Neuronal stem cell (in vitro differentiated cells): ENCODE measurements around the gene VIPR1.
"Not testable (repeated sequence)": the region's sequence is repeated elsewhere in the genome, so short reads cannot be mapped to it uniquely, and the experiment has no call there.

ENCODE experiments used
- DNase-seq: peaks from one replicate; pipeline ENCODE4 v3.0.0-alpha.2; 2013; ENCODE audit warnings: low spot score
- H2AFZ ChIP-seq: one replicate; pipeline ENCODE4 v1.6.1; 2013; ENCODE audit warnings: mild to moderate bottlenecking, low read length, inconsistent platforms
- H2AK5ac ChIP-seq: 2 replicates; pipeline ENCODE4 v1.6.1; 2013; ENCODE audit warnings: low read depth, mild to moderate bottlenecking, inconsistent platforms, low read length, moderate library complexity, mixed read lengths
- H2BK120ac ChIP-seq: 2 replicates; pipeline ENCODE4 v1.6.1; 2013; ENCODE audit warnings: low read depth, mild to moderate bottlenecking, inconsistent platforms, low read length, moderate library complexity, mixed read lengths
- H2BK12ac ChIP-seq: one replicate; pipeline ENCODE4 v1.6.1; 2013; ENCODE audit warnings: low read length, inconsistent platforms
- H2BK15ac ChIP-seq: 2 replicates; pipeline ENCODE4 v1.6.1; 2013; ENCODE audit warnings: mild to moderate bottlenecking, low read length, inconsistent platforms, mixed read lengths
- H2BK5ac ChIP-seq: one replicate; pipeline ENCODE4 v1.6.1; 2013; ENCODE audit warnings: inconsistent platforms, mild to moderate bottlenecking, low read length, moderate library complexity
- H3K14ac ChIP-seq: one replicate; pipeline ENCODE4 v1.6.1; 2013; ENCODE audit warnings: low read length, inconsistent platforms
- H3K18ac ChIP-seq: 2 replicates; pipeline ENCODE4 v1.6.1; 2013; ENCODE audit warnings: low read length, inconsistent platforms
- H3K23ac ChIP-seq: 2 replicates; pipeline ENCODE4 v1.6.1; 2013; ENCODE audit warnings: low read depth, mild to moderate bottlenecking, mixed read lengths, low read length, inconsistent platforms; ENCODE audit not compliant: poor library complexity
- H3K27ac ChIP-seq: replicated peaks from 3 replicates; pipeline ENCODE4 v1.5.1; 2013; ENCODE audit warnings: low read length, inconsistent platforms
- H3K27me3 ChIP-seq, 3 experiments: 2 replicates each; pipeline ENCODE4 v1.6.1; 2013; ENCODE audit warnings: low read length in 3 of 3, mild to moderate bottlenecking in 2 of 3, inconsistent platforms in 1 of 3, low read depth in 1 of 3, mixed read lengths in 1 of 3, moderate library complexity in 1 of 3; ENCODE audit not compliant: control insufficient read depth in 3 of 3, insufficient read depth in 3 of 3
- H3K36me3 ChIP-seq, 2 donors: replicated peaks in 1 of 2; 2 replicates each; pipeline ENCODE4 v1.6.1; 2013; ENCODE audit warnings: low read length in 2 of 2; ENCODE audit not compliant: control insufficient read depth in 2 of 2, insufficient read depth in 2 of 2
- H3K4ac ChIP-seq: 2 replicates; pipeline ENCODE4 v1.6.1; 2013; ENCODE audit warnings: inconsistent platforms, mild to moderate bottlenecking, low read length, moderate library complexity
- H3K4me1 ChIP-seq, 2 donors: 1 replicate in 1 of 2; 2 replicates in 1 of 2; pipeline ENCODE4 v1.6.1; 2013; ENCODE audit warnings: low read length in 2 of 2, low read depth in 1 of 2; ENCODE audit not compliant: control insufficient read depth in 2 of 2, insufficient read depth in 1 of 2
- H3K4me2 ChIP-seq: one replicate; pipeline ENCODE4 v1.6.1; 2013; ENCODE audit warnings: mild to moderate bottlenecking, low read length, inconsistent platforms; ENCODE audit not compliant: insufficient read depth, poor library complexity, severe bottlenecking
- H3K4me3 ChIP-seq, 2 donors: 2 replicates each; pipeline ENCODE4 v1.5.1; 2013; ENCODE audit warnings: low read length in 2 of 2, mild to moderate bottlenecking in 2 of 2, inconsistent platforms in 1 of 2, moderate library complexity in 1 of 2
- H3K79me1 ChIP-seq: one replicate; pipeline ENCODE4 v1.6.1; 2013; ENCODE audit warnings: low read depth, mild to moderate bottlenecking, inconsistent platforms, low read length, moderate library complexity
- H3K9ac ChIP-seq: one replicate; pipeline ENCODE4 v1.6.1; 2013; ENCODE audit warnings: mild to moderate bottlenecking, low read depth, low read length, inconsistent platforms; ENCODE audit not compliant: poor library complexity
- H3K9me3 ChIP-seq, 2 donors: replicated peaks in 1 of 2; 2 replicates each; pipeline versions ENCODE3 to v1.6.1; 2013; ENCODE audit warnings: low read length in 2 of 2, mild to moderate bottlenecking in 2 of 2, inconsistent platforms in 1 of 2, low read depth in 1 of 2, mixed read lengths in 1 of 2, moderate library complexity in 1 of 2; ENCODE audit not compliant: control insufficient read depth in 2 of 2, insufficient read depth in 1 of 2
- H4K8ac ChIP-seq: one replicate; pipeline ENCODE4 v1.6.1; 2013; ENCODE audit warnings: low read depth, mild to moderate bottlenecking, inconsistent platforms, low read length, moderate library complexity
- H4K91ac ChIP-seq: one replicate; pipeline ENCODE4 v1.6.1; 2013; ENCODE audit warnings: low read length, low read depth, mild to moderate bottlenecking, inconsistent platforms; ENCODE audit not compliant: poor library complexity
- WGBS, 2 donors: extraction: QIAGEN DNeasy Blood & Tissue Kit; methylation state at CpG; one replicate each; pipeline ENCODE4 v1.1.7; 2013; ENCODE audit warnings: missing lambda C conversion rate in 2 of 2, mixed read lengths in 1 of 2; ENCODE audit not compliant: insufficient read length in 2 of 2, insufficient replicate concordance in 1 of 2; ENCODE audit errors: extremely low coverage in 2 of 2; 5-methylcytosine and 5-hydroxymethylcytosine counted together

The VIPR1 gene

GRCh38 chr3:42550250-42550649 is 47.8 kb downstream of the VIPR1 start:
- Histone ChIP-seq H2AFZ (no peak overlapping the region), H4K8ac (no peak overlapping the region), H3K23ac (no peak overlapping the region), H3K4me2 (no peak overlapping the region), H2AK5ac (no peak overlapping the region), H3K4me1 (no peaks in the 10 kb centered on the region), H3K9me3 (no peaks in the 10 kb centered on the region), H3K4me3 (no peak overlapping the region), H3K27me3 (no peaks in the 10 kb centered on the region), H4K91ac (no peak overlapping the region), H2BK120ac (no peak overlapping the region), H2BK12ac (no peak overlapping the region), H3K4ac (no peak overlapping the region), H2BK15ac (no peak overlapping the region), H3K79me1 (no peaks in the 10 kb centered on the region), H3K36me3 (peaks cover 8 to 75% of the 10 kb centered on the region in 2 donors), H3K27ac (no peak overlapping the region), H3K18ac (no peak overlapping the region), H3K9ac (no peak overlapping the region), H2BK5ac (no peak overlapping the region), H3K14ac (no peak overlapping the region)
- no peak for DNase-seq
- no CpG with 5 or more reads among the region's 1 CpG for WGBS, 2 donors

GRCh38 chr3:42552830-42553229 is 50.4 kb downstream of the VIPR1 start:
- WGBS, 2 donors: no CpG with 5 or more reads among the region's 1 CpG

DNA sequence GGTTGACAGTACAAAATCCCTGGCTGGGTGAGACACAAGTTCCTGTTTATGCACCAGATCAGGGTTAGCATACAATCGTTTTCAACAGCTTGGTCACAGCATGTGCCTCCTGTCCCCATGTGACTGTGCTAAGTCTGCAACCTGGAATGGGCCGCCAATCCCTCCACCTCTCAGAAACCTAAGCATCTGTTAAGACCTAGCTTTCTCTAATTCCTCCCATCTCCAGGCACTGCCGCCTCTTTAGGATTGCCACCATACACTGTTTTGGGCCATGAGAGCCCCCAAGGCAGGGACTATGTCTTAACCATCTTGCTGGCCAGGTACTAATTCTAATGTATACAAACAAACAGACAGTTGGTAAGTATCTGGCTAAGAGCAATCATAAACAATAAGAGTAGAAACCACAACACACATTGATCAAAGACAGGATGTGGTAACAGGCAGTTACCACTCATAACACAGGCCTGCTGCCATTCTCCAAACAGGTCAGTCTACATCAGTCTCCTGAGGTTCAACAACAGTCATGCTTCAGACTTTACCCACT is 53.7 kb downstream of the VIPR1 start:
- no peak overlapping the region for H2BK15ac ChIP-seq
- no peak overlapping the region for H3K9ac ChIP-seq
- H3K4ac ChIP-seq: no peak overlapping the region
- DNase-seq: no peak
- H2AK5ac ChIP-seq: no peak overlapping the region
- no peaks in the 10 kb centered on the region for H3K4me1 ChIP-seq
- H3K4me3 ChIP-seq: no peak overlapping the region
- WGBS, 2 donors: no CpG with 5 or more reads among the region's 3 CpGs
- H3K79me1 ChIP-seq: no peaks in the 10 kb centered on the region
- no peak overlapping the region for H2AFZ ChIP-seq
- H3K23ac ChIP-seq: no peak overlapping the region
- no peak overlapping the region for H2BK12ac ChIP-seq
- H3K4me2 ChIP-seq: no peak overlapping the region
- H4K91ac ChIP-seq: no peak overlapping the region
- H3K27ac ChIP-seq: no peak overlapping the region
- H2BK5ac ChIP-seq: no peak overlapping the region
- H3K36me3 ChIP-seq: peaks cover 24 to 96% of the 10 kb centered on the region in 2 donors
- H3K18ac ChIP-seq: no peak overlapping the region
- H3K14ac ChIP-seq: no peak overlapping the region
- H2BK120ac ChIP-seq: no peak overlapping the region
- H4K8ac ChIP-seq: no peak overlapping the region
- no peaks in the 10 kb centered on the region for H3K27me3 ChIP-seq
- H3K9me3 ChIP-seq: no peaks in the 10 kb centered on the region

More at GRCh38 chr3:42552830-42553229, 50.4 kb downstream of the VIPR1 start:
- H2AFZ ChIP-seq: no peak overlapping the region
- no peak for DNase-seq
- no peaks in the 10 kb centered on the region for H3K9me3 ChIP-seq
- H2BK12ac ChIP-seq: no peak overlapping the region
- H3K4me3 ChIP-seq: no peak overlapping the region
- no peak overlapping the region for H3K18ac ChIP-seq
- H4K91ac ChIP-seq: no peak overlapping the region
- no peak overlapping the region for H3K9ac ChIP-seq
- H3K27me3 ChIP-seq: no peaks in the 10 kb centered on the region
- no peak overlapping the region for H2BK5ac ChIP-seq
- no peaks in the 10 kb centered on the region for H3K79me1 ChIP-seq
- H2BK120ac ChIP-seq: no peak overlapping the region
- no peak overlapping the region for H2AK5ac ChIP-seq
- H4K8ac ChIP-seq: no peak overlapping the region
- no peak overlapping the region for H3K27ac ChIP-seq
- H2BK15ac ChIP-seq: no peak overlapping the region
- no peak overlapping the region for H3K23ac ChIP-seq
- no peaks in the 10 kb centered on the region for H3K4me1 ChIP-seq
- peaks cover 20 to 87% of the 10 kb centered on the region in 2 donors for H3K36me3 ChIP-seq
- no peak overlapping the region for H3K4ac ChIP-seq
- no peak overlapping the region for H3K4me2 ChIP-seq
- no peak overlapping the region for H3K14ac ChIP-seq

- no CpG with 5 or more reads among the region's 6 CpGs for WGBS, 2 donors
- H3K4ac ChIP-seq, H2BK12ac ChIP-seq, DNase-seq, H2AFZ ChIP-seq, H3K4me2 ChIP-seq, H3K23ac ChIP-seq, H2BK15ac ChIP-seq, H4K91ac ChIP-seq, H4K8ac ChIP-seq, H3K79me1 ChIP-seq, H2BK5ac ChIP-seq, H3K14ac ChIP-seq, H3K4me3 ChIP-seq, H3K27me3 ChIP-seq, H2AK5ac ChIP-seq, H3K4me1 ChIP-seq, H2BK120ac ChIP-seq, H3K27ac ChIP-seq, H3K9ac ChIP-seq, H3K9me3 ChIP-seq, H3K18ac ChIP-seq: not testable (repeated sequence)
- peaks cover 24 to 96% of the 10 kb centered on the region in 2 donors for H3K36me3 ChIP-seq
Observed at GRCh38 chr3:42556817-42557216, 54.4 kb downstream of the VIPR1 start.
